H1 (cell line): ENCODE data around the gene UROS. TPM values are rescaled to one million over a fixed set of nuclear protein-coding genes. Genes with fewer than 3 reads are reported as not detected.

Experiments used
- CTCF ChIA-PET: fragments of 300-600 bp; sonication (Branson Sonifier 250); formaldehyde crosslinking; loops from one replicate; lab custom pipeline; 2021; ENCODE audit not compliant: partially characterized antibody; lab: Charles Lee
- POLR2A ChIA-PET: fragments of 300-600 bp; sonication (Branson Sonifier 250); formaldehyde crosslinking; loops from one replicate; lab custom pipeline; 2021; ENCODE audit warnings: inconsistent platforms; ENCODE audit not compliant: partially characterized antibody; lab: Charles Lee
- DNase-seq, 2 experiments: peaks; one replicate each; pipeline versions ENCODE4 v3.0.0 to v3.0.0-alpha.2; 2010 to 2022; ENCODE audit warnings: low spot score in 2 of 2, low read depth in 1 of 2, mixed read lengths in 1 of 2
- FAIRE-seq: peaks from 2 replicates; lab custom pipeline; 2011; peaks lifted over from hg19 to GRCh38; lab: Jason Lieb, UNC
- H2AFZ ChIP-seq: 2 replicates; pipeline ENCODE4 v1.8.1; 2012; ENCODE audit warnings: low read length, inconsistent platforms
- H2AK5ac ChIP-seq: 2 replicates; pipeline ENCODE4 v1.6.1; 2013; ENCODE audit warnings: low read depth, low read length
- H2BK120ac ChIP-seq: replicated peaks from 2 replicates; pipeline ENCODE3; 2013; ENCODE audit warnings: low read depth, low read length, inconsistent platforms
- H2BK12ac ChIP-seq: 2 replicates; pipeline ENCODE4 v1.6.1; 2013; ENCODE audit warnings: low read depth, low read length
- H2BK15ac ChIP-seq: 2 replicates; pipeline ENCODE4 v1.6.1; 2013; ENCODE audit warnings: low read length
- H2BK20ac ChIP-seq: 2 replicates; pipeline ENCODE4 v1.6.1; 2013; ENCODE audit warnings: low read length
- H2BK5ac ChIP-seq: 2 replicates; pipeline ENCODE4 v1.6.1; 2013; ENCODE audit warnings: low read depth, low read length
- H3K14ac ChIP-seq: 2 replicates; pipeline ENCODE4 v1.6.1; 2013; ENCODE audit warnings: inconsistent platforms; ENCODE audit not compliant: insufficient read length
- H3K18ac ChIP-seq: 2 replicates; pipeline ENCODE4 v1.6.1; 2013; ENCODE audit warnings: low read length; ENCODE audit errors: extremely low read depth
- H3K23ac ChIP-seq: 2 replicates; pipeline ENCODE4 v1.6.1; 2013; ENCODE audit warnings: inconsistent platforms; ENCODE audit not compliant: insufficient read length
- H3K23me2 ChIP-seq: 2 replicates; pipeline ENCODE4 v1.6.1; 2013; ENCODE audit warnings: low read depth, low read length
- H3K27ac ChIP-seq: 2 replicates; pipeline ENCODE4 v1.6.1; 2011; ENCODE audit warnings: low read depth, low read length, inconsistent platforms
- H3K27me3 ChIP-seq, 4 experiments: replicated peaks in 1 of 4; 1 replicate in 1 of 4; 2 replicates in 3 of 4; pipeline versions ENCODE4 v1.6.1 to v1.8.1; 2011 to 2013; ENCODE audit warnings: low read length in 3 of 4, mild to moderate bottlenecking in 3 of 4, inconsistent platforms in 2 of 4, mixed read lengths in 2 of 4, moderate library complexity in 1 of 4; ENCODE audit not compliant: control insufficient read depth in 3 of 4, insufficient read depth in 3 of 4; ENCODE audit errors: extremely low read depth in 1 of 4
- H3K36me3 ChIP-seq, 4 experiments: 2 replicates each; pipeline versions ENCODE4 v1.6.1 to v1.8.1; 2011 to 2013; ENCODE audit warnings: mild to moderate bottlenecking in 4 of 4, low read length in 3 of 4, moderate library complexity in 2 of 4, control low read depth in 1 of 4, inconsistent platforms in 1 of 4; ENCODE audit not compliant: insufficient read depth in 4 of 4, control insufficient read depth in 2 of 4
- H3K4ac ChIP-seq: replicated peaks from 2 replicates; pipeline ENCODE3; 2013; ENCODE audit warnings: low read length, low read depth, mixed read lengths, inconsistent platforms; ENCODE audit not compliant: insufficient read length
- H3K4me1 ChIP-seq, 4 experiments: replicated peaks in 1 of 4; 1 replicate in 1 of 4; 2 replicates in 3 of 4; pipeline versions ENCODE4 v1.6.1 to v1.8.1; 2011 to 2013; ENCODE audit warnings: low read length in 3 of 4, inconsistent platforms in 2 of 4, mixed read lengths in 1 of 4; ENCODE audit not compliant: insufficient read depth in 4 of 4, control insufficient read depth in 3 of 4
- H3K4me2 ChIP-seq, 2 experiments: 2 replicates each; pipeline versions ENCODE4 v1.6.1 to v1.8.1; 2011 to 2013; ENCODE audit warnings: low read depth in 2 of 2, low read length in 2 of 2, control low read depth in 1 of 2, inconsistent platforms in 1 of 2, mild to moderate bottlenecking in 1 of 2; ENCODE audit not compliant: insufficient read depth in 1 of 2
- H3K4me3 ChIP-seq, 4 experiments: fragments of 200-600, 300-600 bp in 1 of 4; sonication (generic), shearing (Covaris generic), sonication (Bioruptor Twin) in 1 of 4; 2 replicates each; pipeline versions ENCODE4 v1.5.1 to v1.8.1; 2011 to 2016; ENCODE audit warnings: low read length in 4 of 4, low read depth in 3 of 4, control low read depth in 2 of 4, inconsistent platforms in 2 of 4, mild to moderate bottlenecking in 2 of 4, mixed read lengths in 1 of 4, moderate library complexity in 1 of 4; ENCODE audit not compliant: insufficient read depth in 2 of 4; ENCODE audit errors: extremely low read depth in 1 of 4
- H3K56ac ChIP-seq: replicated peaks from 2 replicates; pipeline ENCODE3; 2013; ENCODE audit warnings: low read depth, mild to moderate bottlenecking, mixed read lengths, low read length, inconsistent platforms; ENCODE audit not compliant: insufficient read length
- H3K79me1 ChIP-seq: 2 replicates; pipeline ENCODE4 v1.6.1; 2013; ENCODE audit warnings: low read depth, low read length, control low read depth
- H3K79me2 ChIP-seq, 2 experiments: 2 replicates each; pipeline versions ENCODE4 v1.6.1 to v1.8.1; 2012 to 2013; ENCODE audit warnings: low read length in 2 of 2, mild to moderate bottlenecking in 2 of 2, inconsistent platforms in 1 of 2; ENCODE audit not compliant: insufficient read depth in 2 of 2, control insufficient read depth in 1 of 2
- H3K9ac ChIP-seq, 4 experiments: replicated peaks in 1 of 4; 1 replicate in 1 of 4; 2 replicates in 3 of 4; pipeline versions ENCODE4 v1.6.1 to v1.8.1; 2011 to 2013; ENCODE audit warnings: low read depth in 3 of 4, low read length in 3 of 4, control low read depth in 2 of 4, mild to moderate bottlenecking in 2 of 4, moderate library complexity in 2 of 4, inconsistent platforms in 1 of 4; ENCODE audit errors: extremely low read depth in 1 of 4
- H3K9me3 ChIP-seq, 2 experiments: 2 replicates each; pipeline versions ENCODE4 v1.6.1 to v1.8.1; 2012 to 2013; ENCODE audit warnings: mild to moderate bottlenecking in 2 of 2, moderate library complexity in 2 of 2, control low read depth in 1 of 2, inconsistent platforms in 1 of 2, low read depth in 1 of 2, low read length in 1 of 2, mixed read lengths in 1 of 2; ENCODE audit not compliant: insufficient read depth in 2 of 2
- H4K20me1 ChIP-seq, 2 experiments: replicated peaks in 1 of 2; 2 replicates each; pipeline versions ENCODE3 to v1.8.1; 2011 to 2013; ENCODE audit warnings: inconsistent platforms in 2 of 2, low read length in 2 of 2, mild to moderate bottlenecking in 1 of 2; ENCODE audit not compliant: insufficient read depth in 2 of 2, control insufficient read depth in 1 of 2
- H4K5ac ChIP-seq: 2 replicates; pipeline ENCODE4 v1.6.1; 2013; ENCODE audit warnings: low read length, low read depth, mixed read lengths, inconsistent platforms; ENCODE audit not compliant: insufficient read length
- H4K8ac ChIP-seq: 2 replicates; pipeline ENCODE4 v1.8.0; 2013; ENCODE audit warnings: mild to moderate bottlenecking, moderate library complexity, low read length, inconsistent platforms; ENCODE audit not compliant: insufficient read depth; ENCODE audit errors: extremely low read depth
- H4K91ac ChIP-seq: replicated peaks from 2 replicates; pipeline ENCODE3; 2013; ENCODE audit warnings: low read length, mixed read lengths, inconsistent platforms; ENCODE audit not compliant: insufficient read length
- ATF2 ChIP-seq: IDR thresholded peaks from 2 replicates; pipeline ENCODE4 v1.6.1; 2012; ENCODE audit warnings: low read length, inconsistent platforms
- CBX5 ChIP-seq: fragments of 300-800, 300-1000 bp; sonication (generic); IDR thresholded peaks from 2 replicates; pipeline ENCODE4 v1.7.1; 2016; ENCODE audit warnings: antibody characterized with exemption, low read length, low read depth
- CEBPB ChIP-seq: IDR thresholded peaks from 2 replicates; pipeline ENCODE4 v1.6.1; 2012; ENCODE audit warnings: low read depth, low read length
- NRF1 ChIP-seq: IDR thresholded peaks from 2 replicates; pipeline ENCODE4 v1.6.1; 2011; ENCODE audit warnings: mild to moderate bottlenecking, low read depth, low read length, improper control_type of control experiment
- PHF8 ChIP-seq: fragments of 200-600 bp; sonication (generic); conservative IDR thresholded peaks from 2 replicates; pipeline ENCODE4 v1.7.1; 2012; ENCODE audit warnings: low read depth, mild to moderate bottlenecking, inconsistent platforms, low read length, moderate library complexity
- RNF2 ChIP-seq: fragments of 200-900, 300-1000 bp; sonication (generic); IDR thresholded peaks from 2 replicates; pipeline ENCODE4 v1.7.1; 2016; ENCODE audit warnings: borderline replicate concordance, low read depth, mild to moderate bottlenecking, antibody characterized with exemption, low read length; ENCODE audit not compliant: poor library complexity, severe bottlenecking; ENCODE audit errors: missing control alignments
- SIRT6 ChIP-seq: IDR thresholded peaks from one replicate; pipeline ENCODE4 v1.7.1; 2012; ENCODE audit warnings: low read length, inconsistent platforms
- SRF ChIP-seq: IDR thresholded peaks from 2 replicates; pipeline ENCODE4 v1.6.1; 2011; ENCODE audit warnings: mild to moderate bottlenecking, low read depth, low read length, moderate library complexity
- TCF12 ChIP-seq: IDR thresholded peaks from 2 replicates; pipeline ENCODE4 v1.6.1; 2011; ENCODE audit warnings: low read depth, mild to moderate bottlenecking, low read length
- WGBS, 2 experiments: shearing (Covaris generic) in 1 of 2; methylation state at CpG; one replicate each; pipeline versions ENCODE4 v1.1.6 to v1.1.7; 2013 to 2015; ENCODE audit warnings: low lambda C conversion rate in 2 of 2, mixed read lengths in 2 of 2, inconsistent platforms in 1 of 2, low coverage in 1 of 2, missing lambda C conversion rate in 1 of 2; ENCODE audit not compliant: insufficient replicate concordance in 2 of 2, insufficient coverage in 1 of 2, insufficient read length in 1 of 2; ENCODE audit errors: extremely low coverage in 1 of 2, missing lambda C conversion rate in 1 of 2; 5-methylcytosine and 5-hydroxymethylcytosine counted together
- polyA plus RNA-seq, 7 experiments: library from polyadenylated mRNA; depleted of rRNA in 3 of 7; stranded (reverse) in 5 of 7; unstranded in 2 of 7; fragments of >200 nt in 5 of 7; fragments of 200-250 nt in 2 of 7; gene quantifications; 1 replicate in 5 of 7; 2 replicates in 1 of 7; 4 replicates in 1 of 7; pipeline versions ENCODE4 v1.2.1 to v1.2.3, GENCODE V29; 2011 to 2013; ENCODE audit warnings: missing spikeins in 2 of 7, mixed read lengths in 2 of 7
- total RNA-seq: library from RNA; stranded (reverse); fragmentation: NEBNext Ultra II Directional; extraction: Animal tissue kit (Norgen Biotek cat#: 25700); gene quantifications from 2 replicates; pipeline ENCODE4 v1.2.1, GENCODE V29; 2021
- TF ChIP-seq, protein P1 (sequence below), 3 experiments: IDR thresholded peaks; 1 replicate in 2 of 3; 2 replicates in 1 of 3; pipeline versions ENCODE4 v1.5.1 to v1.6.1; 2011; ENCODE audit warnings: low read length in 3 of 3, mild to moderate bottlenecking in 3 of 3, inconsistent platforms in 2 of 3, low read depth in 1 of 3, moderate library complexity in 1 of 3; ENCODE audit not compliant: insufficient read depth in 1 of 3; ENCODE audit errors: control extremely low read depth in 1 of 3

The UROS gene
- total and polyA plus RNA-seq, 2 of the 8 experiments (the other 6 are each of a cell fraction or from before 2014, with no cell fraction given): 45.6 to 58.0 TPM

GRCh38 chr10:125742465-125742864 lies 80.6 kb downstream of the UROS start:
- H3K23me2 ChIP-seq: 0 out of 2 replicates have a peak, but pooled peaks cover 3% of the 10 kb centered on the region
- H3K79me1 ChIP-seq: no peaks in the 10 kb centered on the region
- H2BK15ac ChIP-seq: no peak overlapping the region
- no peak overlapping the region for H2BK20ac ChIP-seq
- H3K23ac ChIP-seq: no peak overlapping the region
- H2BK120ac ChIP-seq: no peak overlapping the region
- no peak overlapping the region for H3K9ac ChIP-seq
- H3K4ac ChIP-seq: no peak overlapping the region
- 89% methylated on average over 2 of the region's 2 CpGs; no CpG with 5 or more reads in 1 of the 2 experiments for WGBS, 2 experiments
- no peak overlapping the region for H2AFZ ChIP-seq
- H4K91ac ChIP-seq: no peak overlapping the region
- no peaks in the 10 kb centered on the region for H3K27me3 ChIP-seq
- H3K14ac ChIP-seq: no peak overlapping the region
- CTCF ChIA-PET: no interaction called here
- POLR2A ChIA-PET: interaction anchor here (0.9 kb wide), 1 partner anchor 23 kb away, joined by 3 read pairs; the partner anchor contains the start of gene EDRF1
- no peak overlapping the region for H3K4me3 ChIP-seq
- FAIRE-seq (no peak), DNase-seq (no peak)
- H3K4me2 ChIP-seq: no peak overlapping the region
- H4K20me1 ChIP-seq: peaks cover 0 to 2% of the 10 kb centered on the region in 2 experiments
- no peak overlapping the region for H3K56ac ChIP-seq
- no peak overlapping the region for H2BK12ac ChIP-seq
- no peak overlapping the region for H2BK5ac ChIP-seq
- H3K9me3 ChIP-seq: no peaks in the 10 kb centered on the region
- H3K36me3 ChIP-seq: peaks cover 22 to 93% (median 73%) of the 10 kb centered on the region in 4 experiments
- H4K8ac ChIP-seq: no peak overlapping the region
- H3K18ac ChIP-seq: no peak overlapping the region
- no peaks in the 10 kb centered on the region for H3K4me1 ChIP-seq
- H3K79me2 ChIP-seq: no peaks in the 10 kb centered on the region
- no peak overlapping the region for H3K27ac ChIP-seq
- no peak overlapping the region for H2AK5ac ChIP-seq
- H4K5ac ChIP-seq: no peak overlapping the region
- TF ChIP-seq SRF: no peak
- no peak for TF ChIP-seq TCF12
- no peak for TF ChIP-seq CEBPB
- no peak for TF ChIP-seq ATF2
- TF ChIP-seq SIRT6: no peak
- TF ChIP-seq NRF1: no peak
- no peak for TF ChIP-seq RNF2
- no peak for TF ChIP-seq CBX5
- TF ChIP-seq PHF8: no peak
- TF ChIP-seq, protein P1, sequence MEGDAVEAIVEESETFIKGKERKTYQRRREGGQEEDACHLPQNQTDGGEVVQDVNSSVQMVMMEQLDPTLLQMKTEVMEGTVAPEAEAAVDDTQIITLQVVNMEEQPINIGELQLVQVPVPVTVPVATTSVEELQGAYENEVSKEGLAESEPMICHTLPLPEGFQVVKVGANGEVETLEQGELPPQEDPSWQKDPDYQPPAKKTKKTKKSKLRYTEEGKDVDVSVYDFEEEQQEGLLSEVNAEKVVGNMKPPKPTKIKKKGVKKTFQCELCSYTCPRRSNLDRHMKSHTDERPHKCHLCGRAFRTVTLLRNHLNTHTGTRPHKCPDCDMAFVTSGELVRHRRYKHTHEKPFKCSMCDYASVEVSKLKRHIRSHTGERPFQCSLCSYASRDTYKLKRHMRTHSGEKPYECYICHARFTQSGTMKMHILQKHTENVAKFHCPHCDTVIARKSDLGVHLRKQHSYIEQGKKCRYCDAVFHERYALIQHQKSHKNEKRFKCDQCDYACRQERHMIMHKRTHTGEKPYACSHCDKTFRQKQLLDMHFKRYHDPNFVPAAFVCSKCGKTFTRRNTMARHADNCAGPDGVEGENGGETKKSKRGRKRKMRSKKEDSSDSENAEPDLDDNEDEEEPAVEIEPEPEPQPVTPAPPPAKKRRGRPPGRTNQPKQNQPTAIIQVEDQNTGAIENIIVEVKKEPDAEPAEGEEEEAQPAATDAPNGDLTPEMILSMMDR (IDR thresholded peaks at IDR 0.05; ENCODE audit: control extremely low read depth in 1 of 3, insufficient read depth in 1 of 3, low read depth in 1 of 3, low read length in 3 of 3): no peak
